DMS79 (cell line): ENCODE measurements around the gene BCAM.

Experiments
- DNase-seq: peaks from one replicate; lab custom pipeline; 2025; lab: John Stamatoyannopoulos, UW

BCAM gene

DNA sequence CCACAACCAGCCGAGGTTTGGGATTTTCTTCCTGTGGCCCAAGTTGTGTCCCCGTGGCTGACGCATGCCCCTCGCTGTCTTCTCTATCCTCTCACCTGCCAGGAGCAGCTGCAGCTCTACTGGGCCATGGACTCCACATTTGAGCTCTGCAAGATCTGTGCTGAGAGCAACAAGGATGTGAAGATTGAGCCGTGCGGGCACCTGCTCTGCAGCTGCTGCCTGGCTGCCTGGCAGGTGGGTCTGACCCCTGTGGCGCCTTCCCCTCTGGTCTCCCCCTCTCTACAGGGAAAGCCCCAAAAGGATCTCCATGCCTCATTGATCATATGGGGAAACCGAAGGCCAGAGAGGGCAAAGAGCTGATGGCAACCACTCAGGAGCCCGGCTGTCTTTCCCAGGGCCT lies 16.6 kb upstream of the BCAM start:
- DNase-seq: no peak

DNA sequence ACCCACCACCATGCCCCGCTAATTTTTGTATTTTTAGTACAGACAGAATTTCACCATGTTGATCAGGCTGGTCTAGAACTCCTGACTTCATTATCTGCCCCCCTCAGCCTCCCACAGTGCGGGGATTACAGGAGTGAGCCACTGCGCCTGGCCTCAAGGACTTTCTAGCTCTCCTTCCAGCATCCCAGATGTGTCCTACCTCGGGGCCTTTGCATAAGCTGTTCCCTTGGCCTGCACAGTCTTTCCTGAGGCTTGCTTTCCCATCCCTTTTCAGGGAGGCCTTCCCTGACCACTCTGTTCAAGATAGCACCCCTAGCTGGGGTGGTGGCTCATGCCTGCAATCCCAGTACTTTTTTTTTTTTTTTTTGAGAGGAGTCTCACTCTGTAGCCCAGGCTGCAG lies 14.3 kb upstream of the BCAM start:
- no peak for DNase-seq

DNA sequence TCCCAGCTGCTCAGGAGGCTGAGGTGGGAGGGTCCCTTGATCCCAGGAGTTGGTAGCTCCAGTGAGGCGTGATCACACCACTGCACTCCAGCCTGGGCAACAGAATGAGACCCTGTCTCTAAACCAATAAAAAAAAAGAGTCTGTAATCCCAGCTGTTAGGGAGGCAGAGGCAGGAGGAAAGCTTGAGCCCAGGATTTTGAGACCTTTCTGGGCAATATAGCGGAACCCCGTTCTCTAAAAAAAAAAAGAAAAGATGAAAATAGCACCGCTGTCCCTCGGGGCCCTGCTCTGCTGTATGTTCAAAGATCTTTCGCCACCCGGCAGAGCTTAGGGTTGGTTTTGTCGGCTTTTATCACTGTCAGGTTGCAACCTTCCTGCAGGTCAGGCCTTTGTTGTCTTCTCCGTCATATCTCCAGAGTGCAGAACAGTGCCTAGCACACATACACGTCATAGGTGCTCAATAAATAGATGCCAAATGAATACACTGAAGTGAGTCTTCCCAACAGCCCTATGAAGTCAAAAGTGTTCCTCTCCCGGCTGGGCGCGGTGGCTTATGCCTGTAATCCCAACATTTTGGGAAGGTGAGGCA lies 13.4 kb upstream of the BCAM start:
- DNase-seq: no peak

DNA sequence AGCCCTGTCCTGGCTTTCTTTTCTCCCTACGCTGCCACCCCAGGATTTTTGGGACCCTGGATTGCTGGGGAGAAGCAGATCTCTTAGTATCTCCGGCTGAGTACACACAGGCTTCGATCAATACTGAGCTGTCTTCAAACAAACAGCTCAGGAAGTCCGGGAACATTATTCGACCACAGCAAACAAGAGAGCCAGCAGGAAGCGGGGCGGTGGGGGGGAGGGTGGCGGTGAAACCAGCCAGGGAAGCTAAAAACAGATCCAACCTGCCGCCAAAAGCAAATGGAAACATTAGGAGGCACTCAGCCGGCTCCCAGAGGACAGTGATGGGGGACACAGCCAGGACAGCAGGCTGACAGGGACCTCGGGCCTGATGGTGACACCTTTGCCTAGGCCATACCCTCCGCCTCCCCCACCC lies 12.2 kb upstream of the BCAM start:
- no peak for DNase-seq

DNA sequence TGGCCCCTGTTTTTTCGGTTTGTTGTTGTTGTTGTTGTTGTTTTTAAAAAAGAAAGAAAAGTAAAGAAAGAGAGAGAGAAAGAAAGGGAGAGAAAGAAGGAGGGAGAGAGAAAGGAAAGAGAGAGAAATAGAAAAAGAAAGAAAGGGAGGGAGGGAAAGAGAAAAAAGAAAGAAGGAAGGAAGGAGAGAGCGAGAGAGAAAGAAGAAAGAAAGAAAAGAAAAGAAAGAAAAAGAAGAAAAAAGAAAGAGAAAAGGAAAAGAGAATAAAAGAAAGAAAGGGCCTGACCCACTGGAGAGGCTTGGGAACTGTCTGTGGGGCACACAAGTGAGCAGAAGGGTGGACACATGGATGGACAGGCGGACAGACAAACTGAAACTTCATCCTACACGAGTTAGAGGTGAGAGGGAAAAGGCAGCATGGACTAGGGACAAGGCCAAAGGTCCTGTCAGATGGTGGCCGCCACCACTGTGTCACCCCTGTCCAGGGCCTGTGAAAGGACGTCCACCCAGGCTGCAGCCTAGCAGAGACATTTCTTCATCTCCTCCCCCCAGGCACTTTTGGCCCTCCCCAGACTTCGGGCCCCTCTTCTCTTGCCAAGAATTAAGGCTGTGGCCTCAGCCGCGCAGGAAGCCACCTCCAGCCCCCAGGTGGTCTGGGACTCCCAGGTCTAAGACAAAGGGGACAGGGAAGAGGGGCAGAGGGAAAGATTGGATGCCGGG lies 9.1 kb upstream of the BCAM start:
- no peak for DNase-seq

DNA sequence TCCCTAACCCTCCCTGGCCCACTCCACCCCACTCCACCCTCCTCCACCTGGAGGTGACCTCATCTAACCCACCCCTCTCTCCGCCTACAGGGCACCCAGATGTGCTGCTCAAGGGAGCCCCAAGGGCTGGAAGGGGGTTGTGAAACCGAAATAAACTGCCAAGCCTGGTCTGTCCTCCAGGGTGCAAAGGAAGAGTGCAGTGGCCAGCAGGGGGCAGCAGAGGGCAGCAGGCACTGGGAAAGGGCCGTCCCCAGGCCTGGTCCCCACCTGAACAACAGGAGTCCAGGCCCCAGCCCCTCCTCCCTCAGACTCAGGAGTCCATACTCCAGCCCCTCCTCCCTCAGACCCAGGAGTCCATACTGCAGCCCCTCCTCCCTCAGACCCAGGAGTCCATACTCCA lies 8.4 kb upstream of the BCAM start:
- peak; percentile 24 for DNase-seq

DNA sequence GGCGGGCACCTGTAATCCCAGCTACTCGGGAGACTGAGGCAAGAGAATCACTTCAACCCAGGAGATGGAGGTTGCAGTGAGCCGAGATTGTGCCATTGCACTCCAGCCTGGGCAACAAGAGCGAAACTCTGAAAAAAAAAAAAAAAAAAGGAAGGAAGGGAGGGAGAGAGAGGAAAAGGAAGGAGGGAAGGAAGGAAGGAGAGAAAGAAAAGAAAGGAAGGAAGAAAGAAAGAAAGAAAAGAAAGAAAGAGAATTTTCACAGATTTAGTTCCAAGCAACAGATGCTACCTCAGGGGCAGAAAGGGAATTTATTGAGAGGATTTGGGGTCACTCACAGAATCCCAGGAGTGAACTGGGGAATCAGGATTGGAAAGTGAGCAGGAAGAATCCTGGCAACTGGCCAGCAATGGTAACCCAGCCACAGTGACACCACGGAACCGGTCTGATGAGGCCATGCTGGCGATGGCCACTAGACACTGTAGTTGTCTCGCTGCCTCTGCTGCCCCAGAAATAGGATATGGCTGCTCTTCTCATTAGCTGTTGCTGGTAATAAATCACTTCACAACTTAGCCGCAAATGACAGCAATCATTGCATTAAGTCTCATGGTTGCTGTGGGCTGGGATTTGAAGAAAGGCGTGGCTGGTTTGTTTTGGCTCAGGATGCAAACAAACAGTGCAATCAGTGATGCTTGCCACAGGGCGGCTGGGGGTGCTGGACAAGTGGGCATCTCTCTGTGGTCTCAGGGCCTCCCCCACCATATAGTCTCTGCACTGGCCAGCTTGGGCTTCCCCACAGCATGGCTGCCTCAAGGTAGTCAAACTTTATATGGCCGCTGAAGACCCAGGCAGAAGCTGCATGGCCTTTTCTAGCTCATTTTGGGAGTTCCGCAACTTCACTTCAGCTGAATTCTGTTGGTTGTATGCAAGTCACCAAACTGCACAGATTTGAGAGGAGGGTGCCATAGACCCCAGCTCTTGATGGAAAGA lies 5.2 kb upstream of the BCAM start:
- DNase-seq: no peak

DNA sequence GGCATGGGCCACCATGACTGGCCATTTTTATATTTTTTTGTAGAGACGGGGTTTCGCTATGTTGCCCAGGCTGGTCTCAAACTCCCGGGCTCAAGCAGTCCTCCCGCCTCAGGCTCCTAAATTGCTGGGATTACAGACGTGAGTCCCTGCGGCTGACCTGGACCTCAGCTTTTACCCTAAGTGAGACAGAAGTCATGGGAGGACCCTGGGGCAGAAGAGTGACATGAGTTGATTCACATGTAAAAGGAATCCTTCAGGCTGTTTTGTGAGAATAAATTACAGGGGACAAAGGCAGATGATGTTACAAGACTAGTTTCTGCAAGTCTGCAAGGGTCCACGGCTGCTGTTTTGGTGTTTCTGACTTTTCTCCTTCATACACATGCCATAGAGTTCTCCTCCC lies 2.6 kb upstream of the BCAM start:
- DNase-seq: no peak

DNA sequence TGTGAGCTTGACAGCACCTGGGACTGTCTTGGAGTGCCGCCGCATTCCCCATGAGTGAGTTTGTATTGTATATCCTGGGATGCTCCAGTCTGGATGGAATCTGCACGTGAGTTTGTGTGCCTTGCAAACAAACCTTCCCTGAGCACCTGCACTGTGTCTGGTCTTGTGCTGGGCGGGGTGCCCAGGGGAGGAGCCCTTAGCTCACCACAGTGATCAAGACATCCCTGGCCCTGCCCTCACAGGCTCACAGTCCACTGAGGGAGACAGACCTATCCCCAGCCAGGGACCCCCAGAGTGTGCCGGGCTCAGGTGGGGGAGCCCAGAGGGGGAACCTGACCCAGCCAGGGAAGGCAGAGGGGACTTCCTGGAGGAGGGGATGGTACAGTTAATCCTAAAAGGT lies 1.7 kb upstream of the BCAM start:
- DNase-seq: no peak

DNA sequence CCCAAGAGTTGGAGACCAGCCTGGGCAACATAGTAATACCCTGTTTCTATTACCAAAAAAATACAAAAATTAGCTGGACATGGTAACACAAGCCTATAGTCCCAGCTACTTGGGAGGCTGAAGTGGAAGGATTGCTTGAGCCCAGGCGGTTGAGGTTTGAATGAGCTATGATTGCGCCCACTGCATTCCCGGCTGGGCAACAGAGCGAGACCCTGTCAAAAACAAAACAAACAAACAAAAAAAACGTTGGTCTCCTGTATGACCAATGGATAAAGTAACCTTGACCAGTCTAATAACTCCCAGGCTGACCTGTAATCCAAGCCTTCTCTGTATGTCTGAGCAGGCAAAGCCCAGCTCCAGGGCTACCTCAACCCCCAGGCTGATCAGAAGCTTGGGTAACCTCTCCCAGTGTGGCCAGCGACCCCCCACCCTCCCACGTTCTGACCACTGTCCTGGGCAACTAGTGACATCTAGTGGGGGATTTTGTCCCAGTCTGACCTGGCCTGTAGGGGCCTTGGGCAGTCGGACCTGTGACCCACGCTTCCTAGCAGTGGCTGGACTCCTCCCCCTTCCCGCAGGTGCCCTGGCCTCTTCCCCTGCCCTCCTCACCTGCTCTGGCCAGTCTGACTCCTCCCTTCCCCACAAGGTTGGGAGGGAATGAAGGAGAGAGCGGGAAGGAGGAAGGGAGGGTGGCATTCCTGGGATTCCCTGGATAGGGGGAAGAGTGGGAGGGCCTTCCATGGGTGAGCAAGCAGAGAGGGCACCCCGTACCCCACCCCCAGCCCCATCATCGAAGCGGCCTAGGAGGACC lies 1.0 kb upstream of the BCAM start:
- DNase-seq: no peak

DNA sequence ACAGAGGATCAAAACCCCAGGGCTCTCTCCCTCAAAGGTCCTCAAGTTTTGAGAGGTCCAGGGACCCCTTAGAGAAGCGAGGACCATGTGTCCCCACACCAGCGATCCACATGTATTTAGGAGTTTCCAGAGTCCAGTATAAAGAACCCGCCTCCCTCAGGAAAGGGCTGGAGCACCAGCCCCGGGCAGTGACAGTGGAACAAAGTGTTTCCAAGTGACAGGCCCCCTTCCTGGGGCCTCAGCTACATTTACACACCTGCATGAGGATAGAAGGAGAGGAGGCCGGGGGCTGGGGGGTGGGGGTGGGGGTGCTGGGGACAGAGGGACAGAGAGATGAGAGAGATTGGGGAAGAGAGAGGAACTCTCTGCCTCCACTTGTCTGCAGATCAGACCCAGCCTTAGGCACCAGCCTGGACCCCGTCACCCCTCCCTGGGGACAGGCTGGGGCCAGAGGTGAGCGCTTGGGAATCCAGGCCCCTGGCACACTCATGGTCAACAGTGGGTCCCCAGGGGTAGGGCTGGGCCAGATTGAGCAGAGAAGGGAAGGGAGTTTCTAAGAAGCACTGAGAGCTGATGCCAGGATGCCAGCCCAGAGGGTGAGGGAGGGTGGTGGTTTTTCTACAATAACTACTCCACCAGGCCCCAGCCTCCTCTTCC lies 802 bp downstream of the BCAM start:
- DNase-seq: no peak

DNA sequence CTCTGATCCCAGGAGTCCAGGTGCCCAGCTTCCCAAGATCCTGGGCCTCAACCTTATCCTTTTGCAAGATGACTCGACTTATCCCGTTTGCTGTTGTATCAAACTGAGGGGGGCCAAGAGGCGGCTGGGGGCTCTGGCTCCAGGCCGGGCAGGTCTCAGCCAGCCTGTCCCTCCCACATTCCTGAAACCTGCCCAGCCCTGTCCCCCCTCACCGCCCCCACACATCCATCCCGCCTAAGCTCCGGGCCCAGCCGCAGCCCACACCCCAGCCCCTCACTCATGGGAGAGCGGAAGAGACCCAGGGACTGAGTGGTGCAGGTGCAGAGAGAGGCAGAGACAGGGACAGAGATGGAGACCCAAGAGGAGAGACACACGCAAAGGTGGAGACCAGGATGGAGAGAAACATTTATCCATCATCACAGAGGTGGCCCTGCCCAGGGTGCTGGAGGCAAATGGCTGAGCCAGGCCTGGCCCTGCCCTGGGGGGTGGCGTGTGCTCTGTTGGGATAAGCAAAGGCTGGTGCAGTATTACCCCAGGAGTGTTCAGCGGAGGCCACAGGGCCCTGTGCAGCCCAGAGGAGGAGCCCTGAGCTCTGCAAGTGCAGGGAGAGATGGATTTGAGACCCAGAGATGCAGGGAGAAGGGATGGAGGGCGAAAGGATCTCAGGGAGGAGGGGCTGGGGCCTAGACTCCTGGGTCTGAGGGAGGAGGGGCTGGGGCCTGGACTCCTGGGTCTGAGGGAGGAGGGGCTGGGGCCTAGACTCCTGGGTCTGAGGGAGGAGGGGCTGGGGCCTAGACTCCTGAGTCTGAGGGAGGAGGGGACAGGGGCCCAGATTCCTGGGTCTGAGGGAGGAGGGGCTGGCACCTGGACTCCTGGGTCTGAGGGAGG lies 1.6 kb downstream of the BCAM start:
- DNase-seq: no peak

DNA sequence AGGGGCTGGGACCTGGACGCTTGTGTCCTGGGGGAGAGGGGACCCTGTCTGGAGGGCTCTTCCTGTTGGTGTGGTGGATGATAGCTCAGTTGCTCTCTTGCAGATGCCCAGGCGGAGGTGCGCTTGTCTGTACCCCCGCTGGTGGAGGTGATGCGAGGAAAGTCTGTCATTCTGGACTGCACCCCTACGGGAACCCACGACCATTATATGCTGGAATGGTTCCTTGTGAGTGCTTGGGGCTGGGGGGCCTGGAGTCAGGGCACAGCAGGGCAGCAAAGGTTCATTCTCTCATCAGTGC lies 2.2 kb downstream of the BCAM start:
- no peak for DNase-seq

DNA sequence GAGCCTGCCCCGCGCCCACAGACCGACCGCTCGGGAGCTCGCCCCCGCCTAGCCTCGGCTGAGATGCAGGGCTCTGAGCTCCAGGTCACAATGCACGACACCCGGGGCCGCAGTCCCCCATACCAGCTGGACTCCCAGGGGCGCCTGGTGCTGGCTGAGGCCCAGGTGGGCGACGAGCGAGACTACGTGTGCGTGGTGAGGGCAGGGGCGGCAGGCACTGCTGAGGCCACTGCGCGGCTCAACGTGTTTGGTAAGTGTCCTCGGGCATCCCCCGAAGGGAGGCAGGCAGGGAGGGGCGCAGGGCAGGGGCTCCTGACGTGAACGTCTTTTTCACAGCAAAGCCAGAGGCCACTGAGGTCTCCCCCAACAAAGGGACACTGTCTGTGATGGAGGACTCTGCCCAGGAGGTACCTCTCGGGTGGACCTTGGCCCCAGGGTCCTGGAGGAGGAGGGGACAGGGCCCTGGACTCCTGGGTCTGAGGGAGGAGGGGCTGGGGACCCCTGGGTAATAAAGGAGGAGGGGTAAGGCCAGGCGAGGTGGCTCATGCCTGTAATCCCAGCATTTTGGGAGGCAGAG lies 3.3 kb downstream of the BCAM start:
- DNase-seq: no peak

DNA sequence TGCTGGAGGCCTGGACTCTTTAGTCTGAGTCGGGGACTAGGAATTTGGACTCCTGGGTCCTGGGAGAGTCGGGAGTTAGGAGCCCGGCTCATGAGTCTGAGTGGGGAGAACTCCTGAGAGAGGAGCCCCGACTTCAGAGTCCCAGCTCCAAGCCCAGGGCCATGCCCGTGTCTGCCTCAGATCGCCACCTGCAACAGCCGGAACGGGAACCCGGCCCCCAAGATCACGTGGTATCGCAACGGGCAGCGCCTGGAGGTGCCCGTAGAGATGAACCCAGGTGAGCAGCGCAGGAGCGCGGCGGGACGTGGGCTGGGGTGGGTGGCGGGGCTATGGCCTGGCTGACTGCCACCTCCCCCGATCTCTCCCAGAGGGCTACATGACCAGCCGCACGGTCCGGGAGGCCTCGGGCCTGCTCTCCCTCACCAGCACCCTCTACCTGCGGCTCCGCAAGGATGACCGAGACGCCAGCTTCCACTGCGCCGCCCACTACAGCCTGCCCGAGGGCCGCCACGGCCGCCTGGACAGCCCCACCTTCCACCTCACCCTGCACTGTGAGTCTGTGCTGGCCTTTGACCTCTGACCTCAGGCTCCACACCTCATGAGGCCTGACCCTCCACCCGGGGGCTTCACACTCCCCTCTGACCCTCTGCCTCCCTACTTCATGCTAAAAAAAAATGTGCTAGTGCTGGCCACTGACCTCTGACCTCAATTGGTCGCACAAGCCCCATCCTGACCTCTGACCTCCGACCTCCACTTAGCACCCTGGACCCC lies 4.4 kb downstream of the BCAM start:
- DNase-seq: no peak

DNA sequence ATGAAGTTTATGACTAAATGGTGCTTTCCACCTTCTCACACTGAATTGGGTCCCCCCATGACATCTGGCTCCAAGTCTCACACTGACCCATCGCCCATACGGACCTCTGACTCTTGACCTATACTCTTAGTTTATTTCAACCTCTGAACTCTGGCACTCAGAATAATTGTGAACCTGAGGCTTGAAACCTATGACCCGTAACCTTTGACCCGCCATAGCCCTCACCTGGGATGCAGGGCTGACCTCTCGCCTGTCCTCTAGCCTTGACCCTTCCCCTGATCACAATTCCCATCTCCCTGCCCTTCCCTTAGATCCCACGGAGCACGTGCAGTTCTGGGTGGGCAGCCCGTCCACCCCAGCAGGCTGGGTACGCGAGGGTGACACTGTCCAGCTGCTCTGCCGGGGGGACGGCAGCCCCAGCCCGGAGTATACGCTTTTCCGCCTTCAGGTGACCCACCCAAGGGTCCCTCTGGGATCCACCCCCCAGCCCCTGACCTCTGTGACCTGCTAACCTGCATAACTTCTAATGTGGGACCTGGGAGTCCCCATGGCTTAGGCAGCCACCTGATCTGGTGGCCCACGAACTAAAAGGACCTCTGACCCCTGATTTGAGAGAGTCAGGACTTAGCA lies 5.1 kb downstream of the BCAM start:
- DNase-seq: no peak

DNA sequence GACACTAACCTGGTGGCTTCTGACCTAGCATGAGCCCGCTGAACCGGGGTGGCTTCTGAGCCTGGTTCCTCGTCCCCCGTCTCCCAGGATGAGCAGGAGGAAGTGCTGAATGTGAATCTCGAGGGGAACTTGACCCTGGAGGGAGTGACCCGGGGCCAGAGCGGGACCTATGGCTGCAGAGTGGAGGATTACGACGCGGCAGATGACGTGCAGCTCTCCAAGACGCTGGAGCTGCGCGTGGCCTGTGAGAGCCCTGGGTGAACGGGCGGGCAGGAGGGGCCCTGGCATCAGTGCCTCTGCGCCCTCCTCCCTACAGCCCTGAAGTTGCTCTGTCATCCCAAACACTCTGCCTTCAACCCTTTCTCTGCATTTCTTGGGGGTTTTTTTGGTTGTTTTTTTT lies 5.6 kb downstream of the BCAM start:
- DNase-seq: no peak

DNA sequence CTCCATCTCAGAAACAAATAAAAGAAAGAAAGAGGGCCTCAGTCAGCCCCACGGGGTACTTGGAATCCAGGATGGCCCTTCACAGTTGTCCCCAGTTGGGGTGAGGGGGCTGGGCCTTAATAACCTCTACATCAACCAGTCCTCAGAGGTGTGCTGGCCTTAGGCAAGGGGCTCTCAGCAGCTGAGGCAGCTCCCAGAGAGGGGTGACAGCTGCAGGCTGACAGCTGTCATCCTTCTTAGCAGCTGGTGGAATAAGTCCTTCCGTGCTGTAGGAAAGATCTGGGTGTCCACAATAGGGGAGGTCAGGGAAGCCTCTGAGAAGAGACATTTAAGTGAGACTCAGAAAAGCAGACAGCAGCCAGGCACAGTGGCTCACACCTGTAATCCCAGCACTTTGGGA lies 7.4 kb downstream of the BCAM start:
- DNase-seq: no peak
